GM15510 (cell line): ENCODE data around the gene C1orf21.

ENCODE experiments used
- POLR2A ChIP-seq: IDR thresholded peaks from 3 replicates; pipeline ENCODE4 v1.6.1; 2011; ENCODE audit warnings: borderline replicate concordance; ENCODE audit not compliant: insufficient read length; ENCODE audit errors: extremely low read depth

Gene C1orf21

GRCh38 chr1:184449916-184450315, 63.1 kb downstream of the C1orf21 start:
- TF ChIP-seq POLR2A, result no peak

- no peak for TF ChIP-seq POLR2A
Measured at GRCh38 chr1:184455786-184456185, 69.0 kb downstream of the C1orf21 start.

DNA sequence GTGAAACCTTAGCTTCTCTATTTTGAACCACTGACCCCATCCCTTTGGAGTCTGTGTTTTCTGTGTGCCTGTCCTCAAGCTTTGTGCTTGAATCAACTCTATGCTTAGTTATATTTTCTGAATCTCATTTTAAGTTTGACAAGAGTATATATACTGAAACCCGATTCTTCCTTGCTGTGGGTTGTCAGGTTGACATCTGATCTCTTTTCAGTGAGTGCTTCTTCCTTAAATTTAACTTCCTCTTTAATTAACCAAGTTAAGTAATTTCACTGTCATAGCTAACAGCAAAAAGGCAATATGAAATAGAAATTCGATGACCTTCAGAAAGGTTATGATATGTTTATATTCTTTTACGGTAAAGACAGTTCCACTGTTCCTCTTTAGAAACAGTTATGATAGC, 69.4 kb downstream of the C1orf21 start:
- TF ChIP-seq POLR2A, result no peak

DNA sequence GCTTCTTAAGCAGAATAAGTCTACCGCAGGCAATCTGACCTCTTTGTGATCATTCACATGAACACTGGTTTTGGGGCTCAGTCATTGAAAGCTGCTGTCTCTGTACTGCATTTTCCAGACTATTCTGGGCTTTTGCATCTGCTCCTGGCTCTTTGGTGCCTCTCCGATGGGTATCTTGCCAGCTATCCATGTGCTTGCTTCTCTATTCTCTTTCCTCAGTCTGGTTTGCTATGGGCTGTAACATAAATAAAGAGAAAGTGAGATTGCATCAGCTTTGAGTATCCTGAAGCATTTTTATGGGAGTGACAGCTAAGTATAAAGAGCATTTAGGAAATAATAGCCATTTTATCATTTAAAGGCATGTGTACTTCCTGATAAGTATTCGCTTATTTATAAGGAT, 70.7 kb downstream of the C1orf21 start:
- TF ChIP-seq POLR2A, result no peak

GRCh38 chr1:184461321-184461720, 74.5 kb downstream of the C1orf21 start:
- no peak for TF ChIP-seq POLR2A

DNA sequence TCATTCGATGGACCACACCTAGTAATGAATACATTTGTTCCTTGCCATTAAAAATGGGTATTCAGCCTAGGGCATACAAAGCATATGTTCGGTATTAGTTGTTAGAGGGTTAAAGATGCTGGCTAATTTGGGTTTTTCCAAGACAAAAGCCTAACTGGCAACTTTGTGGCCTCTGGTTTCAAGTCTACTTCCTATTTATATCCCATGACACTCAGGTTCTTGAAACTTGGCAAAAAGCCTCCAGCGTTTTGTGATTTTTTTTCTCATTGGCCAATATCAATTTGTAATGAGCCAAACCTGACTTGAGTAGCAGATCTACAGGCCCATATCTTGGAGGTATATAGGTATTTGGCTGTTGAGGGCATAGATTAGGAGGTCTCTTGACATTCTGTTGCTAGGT, 75.3 kb downstream of the C1orf21 start:
- TF ChIP-seq POLR2A, result no peak

DNA sequence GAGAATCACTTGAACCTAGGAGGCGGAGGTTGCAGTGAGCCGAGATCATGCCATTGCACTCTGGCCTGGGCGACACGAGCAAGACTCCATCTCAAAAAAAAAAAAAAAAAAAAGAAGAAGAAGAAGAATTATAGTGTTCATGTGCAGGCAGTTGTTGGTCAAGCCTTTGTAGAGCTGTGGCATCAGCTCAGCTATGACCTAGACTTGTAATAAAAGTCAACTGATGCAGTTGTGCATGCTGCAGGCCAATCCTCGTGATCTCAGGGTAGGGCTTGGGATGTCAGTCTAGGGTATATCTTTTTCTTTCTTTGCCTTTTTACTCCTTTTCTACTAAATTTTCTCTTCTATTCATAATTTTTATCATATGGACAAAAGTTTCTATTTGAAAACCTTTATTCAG, 76.2 kb downstream of the C1orf21 start:
- TF ChIP-seq POLR2A, result no peak

DNA sequence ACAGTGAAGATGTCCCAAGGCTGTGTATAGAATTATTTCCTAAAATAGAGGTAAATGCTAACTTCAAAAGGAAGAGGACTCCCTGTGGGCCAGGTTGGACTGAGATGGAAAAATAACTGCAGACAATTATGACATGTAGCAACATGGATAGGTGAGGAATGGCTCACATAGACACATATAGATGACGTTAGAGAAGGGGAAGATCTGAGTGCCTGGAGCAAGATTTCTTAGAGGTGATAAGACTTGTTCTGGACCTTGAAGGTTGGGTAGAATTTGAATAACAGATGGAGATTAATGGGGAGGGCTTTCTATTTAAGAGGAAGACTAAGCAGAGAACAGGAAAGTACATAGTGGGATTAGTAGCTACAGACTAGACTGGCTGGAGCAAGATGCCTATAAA, 76.9 kb downstream of the C1orf21 start:
- no peak for TF ChIP-seq POLR2A

DNA sequence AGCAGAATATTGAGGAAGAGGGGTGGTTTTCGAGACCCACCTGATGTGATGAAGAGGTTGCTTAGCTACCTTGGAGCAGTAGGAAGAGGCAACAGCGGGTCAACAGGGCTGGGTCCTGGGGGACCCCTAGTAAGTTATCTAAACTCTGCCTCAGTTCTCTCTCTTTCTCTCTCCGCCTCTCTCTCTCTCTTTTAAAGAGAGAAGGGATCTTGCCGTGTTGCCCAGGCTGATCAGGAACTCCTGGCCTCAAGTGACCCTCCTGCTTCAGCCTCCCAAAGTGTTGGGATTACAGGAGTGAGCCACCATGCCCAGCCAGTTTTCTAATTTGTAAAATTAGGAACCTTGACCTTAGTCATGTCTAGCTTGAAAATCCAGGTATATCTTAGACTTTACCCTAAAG, 77.9 kb downstream of the C1orf21 start:
- no peak for TF ChIP-seq POLR2A

DNA sequence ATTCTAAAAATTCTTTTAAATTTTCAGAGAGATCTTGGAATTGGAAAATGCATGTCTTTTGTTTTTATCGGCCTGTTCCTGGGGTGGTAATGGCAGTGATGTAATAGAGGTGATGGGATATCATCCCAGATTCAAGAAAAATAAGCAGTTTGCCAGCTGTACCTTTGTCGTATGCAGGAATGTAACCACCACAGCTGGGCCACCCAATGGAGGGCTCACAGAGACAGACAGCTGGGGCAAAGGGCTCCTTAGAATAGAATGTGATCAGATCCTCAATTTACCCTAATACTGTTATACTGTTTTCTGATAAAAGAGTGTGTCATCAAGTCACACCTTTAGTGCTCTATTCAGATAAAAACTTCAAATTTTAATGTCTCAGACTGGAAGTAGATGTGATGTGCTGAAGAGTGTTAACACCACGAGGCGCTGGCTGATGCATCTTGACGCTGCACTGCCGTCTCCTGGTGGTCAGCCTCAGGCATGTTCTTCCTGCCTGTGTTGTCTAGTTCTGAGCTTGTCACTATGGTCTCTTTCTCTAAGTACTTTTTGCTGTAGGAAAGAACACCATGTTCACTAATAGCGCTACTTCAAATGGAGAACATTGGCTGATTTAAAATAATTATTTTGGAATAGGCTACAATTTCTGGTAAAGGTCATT, 78.8 kb downstream of the C1orf21 start:
- TF ChIP-seq POLR2A, result no peak

- TF ChIP-seq POLR2A, result no peak
Measured at GRCh38 chr1:184467295-184467694, 80.5 kb downstream of the C1orf21 start.

GRCh38 chr1:184469396-184469795, 82.6 kb downstream of the C1orf21 start:
- TF ChIP-seq POLR2A, result no peak

GRCh38 chr1:184471686-184472085, 84.9 kb downstream of the C1orf21 start:
- TF ChIP-seq POLR2A, result no peak

- no peak for TF ChIP-seq POLR2A
Measured at GRCh38 chr1:184472136-184472535, 85.3 kb downstream of the C1orf21 start.

DNA sequence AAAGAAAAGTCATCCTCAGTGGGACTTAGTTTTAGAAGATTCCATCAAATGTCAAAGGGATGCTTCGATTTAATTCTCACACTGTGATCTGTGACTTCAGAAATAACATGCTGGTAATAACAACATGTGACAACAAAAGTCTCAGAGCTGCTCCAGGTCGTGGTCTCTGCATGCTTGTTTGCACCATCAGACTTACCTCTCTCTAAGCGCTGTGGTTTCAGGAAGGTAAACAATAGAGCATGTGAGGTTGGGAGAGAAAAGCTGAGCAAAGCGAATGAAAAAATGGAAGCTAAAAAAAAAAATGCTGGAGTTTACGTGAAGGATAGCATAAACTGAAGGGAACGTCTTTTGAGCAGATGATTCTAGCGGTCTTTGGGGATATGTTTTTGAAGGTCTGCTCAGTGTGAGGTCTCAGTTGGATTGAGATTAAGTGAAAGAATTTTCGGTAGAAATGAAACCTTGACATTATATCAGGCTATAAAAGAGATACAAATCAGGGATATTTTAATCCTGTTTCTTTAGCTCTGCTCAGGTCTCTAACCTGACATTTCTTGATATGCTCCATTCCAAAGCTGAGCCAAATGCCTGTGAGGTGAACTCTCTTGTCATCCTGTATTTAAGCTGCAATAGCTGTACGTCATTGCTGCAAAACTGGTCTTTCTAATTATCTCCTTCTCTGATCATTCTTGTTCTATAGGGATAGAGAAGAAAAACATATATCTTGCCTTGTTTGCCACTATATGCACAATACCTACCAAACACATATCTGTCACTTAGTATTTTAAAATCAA, 86.5 kb downstream of the C1orf21 start:
- no peak for TF ChIP-seq POLR2A

GRCh38 chr1:184476187-184476586, 89.4 kb downstream of the C1orf21 start:
- TF ChIP-seq POLR2A, result no peak

GRCh38 chr1:184479435-184480167, 92.8 kb downstream of the C1orf21 start:
- TF ChIP-seq POLR2A, result no peak

- TF ChIP-seq POLR2A, result no peak
Measured at GRCh38 chr1:184480736-184481135, 93.9 kb downstream of the C1orf21 start.
